HG03103 (cell line): Measurements from ENCODE around the gene NIPAL3.

Source experiments
- ATAC-seq: cut with Tn5 transposase; IDR thresholded peaks from one replicate; pipeline ENCODE4 v1.9.1; 2021; ENCODE audit warnings: low read depth; ENCODE audit not compliant: unreplicated experiment

Gene NIPAL3

GRCh38 chr1:24390924-24391782, 24.4 kb upstream of the NIPAL3 start:
- no peak for ATAC-seq

- ATAC-seq, result peak; percentile 69
Observed at GRCh38 chr1:24391882-24392603, 23.6 kb upstream of the NIPAL3 start.

GRCh38 chr1:24392604-24392946, 23.0 kb upstream of the NIPAL3 start:
- ATAC-seq, result no peak

- ATAC-seq, result no peak
Observed at GRCh38 chr1:24392982-24393650, 22.5 kb upstream of the NIPAL3 start.

GRCh38 chr1:24393892-24394291, 21.7 kb upstream of the NIPAL3 start:
- ATAC-seq, result no peak

GRCh38 chr1:24400065-24400464, 15.5 kb upstream of the NIPAL3 start:
- no peak for ATAC-seq

GRCh38 chr1:24403806-24404205, 11.8 kb upstream of the NIPAL3 start:
- ATAC-seq, result no peak

GRCh38 chr1:24406788-24407187, 8.8 kb upstream of the NIPAL3 start:
- ATAC-seq, result no peak

GRCh38 chr1:24409535-24409934, 6.1 kb upstream of the NIPAL3 start:
- no peak for ATAC-seq

GRCh38 chr1:24410750-24411149, 4.9 kb upstream of the NIPAL3 start:
- no peak for ATAC-seq

GRCh38 chr1:24411963-24412362, 3.6 kb upstream of the NIPAL3 start:
- ATAC-seq, result no peak

- ATAC-seq, result no peak
Observed at GRCh38 chr1:24412408-24412807, 3.2 kb upstream of the NIPAL3 start.

GRCh38 chr1:24413350-24414163, 2.0 kb upstream of the NIPAL3 start, which contains the start of gene STPG1:
STPG1 (minus strand) TSS chr1:24413782; CDS start chr1:24401388, 12,394 bp downstream.
- no peak for ATAC-seq

- no peak for ATAC-seq
Observed at GRCh38 chr1:24414775-24415333, 748 bp upstream of the NIPAL3 start.

GRCh38 chr1:24415910-24416665, 486 bp downstream of the NIPAL3 start:
- ATAC-seq, result no peak

GRCh38 chr1:24416666-24417391, 1.2 kb downstream of the NIPAL3 start:
- ATAC-seq, result no peak

GRCh38 chr1:24417681-24418080, 2.1 kb downstream of the NIPAL3 start:
- no peak for ATAC-seq

GRCh38 chr1:24418898-24419628, 3.5 kb downstream of the NIPAL3 start:
- no peak for ATAC-seq
